Activated CD8-positive, alpha-beta memory T cell treated with anti-CD3 and anti-CD28 coated beads for 24 hours (primary cell): Measurements from ENCODE around the gene CENPU.
A peak's percentile ranks its signal among the peaks of the same experiment; 100 is the strongest.
"Not testable (repeated sequence)": the region's sequence is repeated elsewhere in the genome, so short reads cannot be mapped to it uniquely, and the experiment has no call there.

Experiments used
- DNase-seq: peaks from one replicate; pipeline ENCODE4 v3.0.0-alpha.2; 2020

The CENPU gene

GRCh38 chr4:184657820-184658219, 76.1 kb downstream of the CENPU start:
- DNase-seq = not testable (repeated sequence)

- DNase-seq = no peak
These were observed 76.8 kb downstream of the CENPU start for GRCh38 chr4:184657144-184657543.

GRCh38 chr4:184655889-184656869, 77.7 kb downstream of the CENPU start:
- DNase-seq = no peak

GRCh38 chr4:184653650-184654049, 80.2 kb downstream of the CENPU start:
- DNase-seq = no peak

- not testable (repeated sequence) for DNase-seq
These were observed 81.2 kb downstream of the CENPU start for GRCh38 chr4:184652681-184653080.

- DNase-seq = no peak
These were observed 82.0 kb downstream of the CENPU start for GRCh38 chr4:184651899-184652298.

GRCh38 chr4:184649971-184650855, 83.7 kb downstream of the CENPU start:
- no peak for DNase-seq

GRCh38 chr4:184649026-184649970, 84.6 kb downstream of the CENPU start, which contains the start of the genes CASP3 and PRIMPOL:
CASP3 (minus strand) TSS chr4:184649447; CDS start chr4:184638453, 10,994 bp downstream.
PRIMPOL (plus strand) TSS chr4:184649738; CDS start chr4:184657141, 7,403 bp downstream.
- DNase-seq = peak; percentile 99

GRCh38 chr4:184648313-184649025, 85.4 kb downstream of the CENPU start:
- peak; percentile 81 for DNase-seq

- DNase-seq = no peak
These were observed 85.9 kb downstream of the CENPU start for GRCh38 chr4:184648054-184648312.

GRCh38 chr4:184647266-184648053, 86.4 kb downstream of the CENPU start:
- DNase-seq = no peak

- DNase-seq = no peak
These were observed 87.8 kb downstream of the CENPU start for GRCh38 chr4:184645904-184646610.

GRCh38 chr4:184644553-184645307, 89.2 kb downstream of the CENPU start:
- DNase-seq = no peak
